ENCODE results near the gene ATP10B. TPM values are rescaled to one million over a fixed set of nuclear protein-coding genes. Genes with fewer than 3 reads are reported as not detected.
"Not testable (repeated sequence)": the region's sequence is repeated elsewhere in the genome, so short reads cannot be mapped to it uniquely, and the experiment has no call there.

The ATP10B gene
- total and polyA plus RNA-seq, 2 of the 13 experiments (the other 11 are each of a cell fraction or from before 2014, with no cell fraction given): not detected

- intact Hi-C loops (cut with micrococcal nuclease; ENCODE audit: unreplicated experiment) (no loop called here), in situ Hi-C loops (cut with HindIII; ENCODE audit: extremely low pct_ligation_motif_present, low pct_unique_long_range_greater_than_20kb) (no loop called here)
- DNase-seq (ENCODE audit: low spot score) (no peak), FAIRE-seq (no peak), ATAC-seq (no peak)
- no peak overlapping the region for H3K4me3 ChIP-seq (replicated peaks in 1 of 3; ENCODE audit: insufficient read depth in 1 of 3, low read depth in 2 of 3, low read length in 3 of 3)
- ChIA-PET POLR2A (no interaction called here), CTCF (ENCODE audit: low intra/inter-chr PET ratio, low total read pairs) (no interaction called here)
- no peaks in the 10 kb centered on the region; a peak in 1 of 5 replicates for H3K27me3 ChIP-seq (ENCODE audit: control insufficient read depth in 1 of 2, insufficient read depth in 2 of 2, low read length in 2 of 2)
- H3K27ac ChIP-seq (ENCODE audit: extremely low read length, insufficient read depth, low read length): no peak overlapping the region
- H3K36me3 ChIP-seq (replicated peaks in 1 of 2; ENCODE audit: control insufficient read depth in 1 of 2, insufficient read depth in 2 of 2, low read length in 2 of 2): no peaks in the 10 kb centered on the region
- no peak for TF ChIP-seq SP2 (CRISPR knock-in tag; IDR thresholded peaks at IDR 0.05)
- TF ChIP-seq ZNF513 (CRISPR knock-in tag; conservative IDR thresholded peaks at IDR 0.05): no peak
- no peak for TF ChIP-seq ZNF234 (CRISPR knock-in tag; conservative IDR thresholded peaks at IDR 0.05)
- TF ChIP-seq RAD21 (CRISPR knock-in tag; IDR thresholded peaks at IDR 0.05): no peak
- TF ChIP-seq ZNF44 (CRISPR knock-in tag; IDR thresholded peaks at IDR 0.05): no peak
- TF ChIP-seq IRF2 (CRISPR knock-in tag; IDR thresholded peaks at IDR 0.05): no peak
- WGBS (ENCODE audit: low lambda C conversion rate): 4% methylated on average over 3 of the region's 3 CpGs
- H3K4me1 ChIP-seq (ENCODE audit: insufficient read depth, low read length): no peaks in the 10 kb centered on the region
- no peak overlapping the region for H2AFZ ChIP-seq (ENCODE audit: low read length)
- no peaks in the 10 kb centered on the region for H3K9me3 ChIP-seq (ENCODE audit: low read length)
- no TSS peak for BruUV-seq (replicated peaks)
- no peak overlapping the region for H3K9ac ChIP-seq (ENCODE audit: insufficient read depth, low read depth, low read length)
- no peaks in the 10 kb centered on the region for H4K20me1 ChIP-seq (ENCODE audit: insufficient read depth, low read length)
- H3K79me2 ChIP-seq (ENCODE audit: insufficient read depth, low read length): no peaks in the 10 kb centered on the region
- H3K4me2 ChIP-seq (ENCODE audit: low read depth, low read length): no peak overlapping the region
Measured at GRCh38 chr5:160720822-160721221, 131.2 kb downstream of the ATP10B start.

DNA sequence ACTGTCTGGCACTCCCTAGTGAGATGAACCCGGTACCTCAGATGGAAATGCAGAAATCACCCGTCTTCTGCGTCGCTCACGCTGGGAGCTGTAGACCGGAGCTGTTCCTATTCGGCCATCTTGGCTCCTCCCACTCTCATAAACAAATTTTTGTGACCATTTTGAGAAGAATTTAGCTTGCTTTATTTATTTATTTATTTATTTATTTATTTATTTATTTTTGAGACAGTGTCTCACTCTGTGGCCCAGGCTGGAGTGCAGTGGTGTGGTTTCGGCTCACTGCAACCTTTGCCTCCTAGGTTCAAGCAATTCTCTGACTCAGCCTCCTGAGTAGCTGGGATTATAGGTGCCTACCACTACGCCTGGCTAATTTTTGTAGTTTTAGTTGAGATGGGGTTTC, 136.5 kb downstream of the ATP10B start:
- H3K4me3 ChIP-seq (replicated peaks in 1 of 3; ENCODE audit: insufficient read depth in 1 of 3, low read depth in 2 of 3, low read length in 3 of 3); CTCF ChIA-PET (ENCODE audit: low intra/inter-chr PET ratio, low total read pairs); FAIRE-seq; H3K79me2 ChIP-seq (ENCODE audit: insufficient read depth, low read length); H2AFZ ChIP-seq (ENCODE audit: low read length); H3K4me2 ChIP-seq (ENCODE audit: low read depth, low read length); H3K36me3 ChIP-seq (replicated peaks in 1 of 2; ENCODE audit: control insufficient read depth in 1 of 2, insufficient read depth in 2 of 2, low read length in 2 of 2); ATAC-seq; intact Hi-C loops (cut with micrococcal nuclease; ENCODE audit: unreplicated experiment); H3K27ac ChIP-seq (ENCODE audit: extremely low read length, insufficient read depth, low read length); POLR2A ChIA-PET; H3K9me3 ChIP-seq (ENCODE audit: low read length); in situ Hi-C loops (cut with HindIII; ENCODE audit: extremely low pct_ligation_motif_present, low pct_unique_long_range_greater_than_20kb); BruUV-seq (replicated peaks); DNase-seq (ENCODE audit: low spot score); H3K27me3 ChIP-seq (ENCODE audit: control insufficient read depth in 1 of 2, insufficient read depth in 2 of 2, low read length in 2 of 2); H3K4me1 ChIP-seq (ENCODE audit: insufficient read depth, low read length); H4K20me1 ChIP-seq (ENCODE audit: insufficient read depth, low read length); H3K9ac ChIP-seq (ENCODE audit: insufficient read depth, low read depth, low read length): not testable (repeated sequence)
- 81% methylated on average over 8 of the region's 9 CpGs for WGBS (ENCODE audit: low lambda C conversion rate)
